GM10248 (cell line): ENCODE results near the gene PASD1.

Experiments
- CTCF ChIA-PET: fragments of 300-600 bp; sonication (Branson Sonifier 250); formaldehyde crosslinking; extraction: SDS; loops from one replicate; lab custom pipeline; 2021; ENCODE audit warnings: antibody characterized with exemption; lab: Yijun Ruan, JAX
- POLR2A ChIA-PET: fragments of 350-650 bp; sonication (Branson Sonifier 250); formaldehyde crosslinking; extraction: SDS; loops from one replicate; lab custom pipeline; 2020; ENCODE audit warnings: antibody characterized with exemption; lab: Yijun Ruan, JAX
- DNase-seq: peaks from one replicate; pipeline ENCODE4 v3.0.0; 2012; ENCODE audit errors: extremely low spot score
- CTCF ChIP-seq: IDR thresholded peaks from 2 replicates; pipeline ENCODE4 v1.5.1; 2012; ENCODE audit warnings: mild to moderate bottlenecking, low read depth; ENCODE audit errors: extremely low read depth, missing control alignments, control extremely low read depth

The PASD1 gene

GRCh38 chrX:151712253-151712652, 148.8 kb downstream of the PASD1 start:
- DNase-seq, result no peak
- TF ChIP-seq CTCF, result no peak
- CTCF ChIA-PET, result interaction anchor here (1.0 to 1.6 kb wide), 5 partner anchors 8 to 1114 kb away, joined by 3 to 4 read pairs (median 3); no protein-coding TSS in a partner anchor
- POLR2A ChIA-PET, result no interaction called here

GRCh38 chrX:151713849-151714248, 150.4 kb downstream of the PASD1 start:
- no peak for DNase-seq
- CTCF ChIA-PET, result interaction anchor here (1.0 to 1.2 kb wide), 3 partner anchors 18 to 919 kb away, joined by 3 read pairs; no protein-coding TSS in a partner anchor
- POLR2A ChIA-PET, result no interaction called here
- peak; percentile 26 for TF ChIP-seq CTCF

- TF ChIP-seq CTCF, result no peak
- no peak for DNase-seq
- CTCF ChIA-PET, result interaction anchor here (1.0 to 1.2 kb wide), 3 partner anchors 18 to 918 kb away, joined by 3 read pairs; no protein-coding TSS in a partner anchor
- POLR2A ChIA-PET, result no interaction called here
Observed at GRCh38 chrX:151714362-151714761, 150.9 kb downstream of the PASD1 start.

DNA sequence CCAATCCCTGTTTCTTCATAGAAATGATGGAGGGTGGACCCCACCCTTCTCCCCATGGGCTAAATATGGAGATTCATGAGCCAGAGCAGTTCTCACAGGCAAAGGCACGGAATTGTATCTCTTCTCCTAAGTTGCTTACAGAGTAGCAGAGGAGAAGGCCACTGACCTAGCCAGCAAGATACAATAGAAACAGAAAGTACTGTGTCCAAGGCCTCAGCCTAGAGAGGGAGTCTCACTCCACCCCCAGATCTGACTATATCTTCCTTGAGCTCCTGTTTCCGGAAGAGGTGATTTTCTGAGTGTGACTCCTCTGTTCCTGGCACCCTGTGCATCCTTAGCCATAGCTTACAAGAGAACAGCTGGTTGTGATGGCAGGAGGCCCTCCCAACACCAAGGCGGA, 152.3 kb downstream of the PASD1 start, which contains the start of gene FATE1:
Gene FATE1 (plus strand): TSS at position 284 of the 400 bp plus-strand sequence. CDS start 85 bp downstream, at position 369.
- CTCF ChIA-PET, result no interaction called here
- no peak for TF ChIP-seq CTCF
- POLR2A ChIA-PET, result no interaction called here
- no peak for DNase-seq

GRCh38 chrX:151722241-151722846, 158.9 kb downstream of the PASD1 start:
- ChIA-PET POLR2A (no interaction called here), CTCF (no interaction called here)
- no peak for TF ChIP-seq CTCF
- peak; percentile 30 for DNase-seq

DNA sequence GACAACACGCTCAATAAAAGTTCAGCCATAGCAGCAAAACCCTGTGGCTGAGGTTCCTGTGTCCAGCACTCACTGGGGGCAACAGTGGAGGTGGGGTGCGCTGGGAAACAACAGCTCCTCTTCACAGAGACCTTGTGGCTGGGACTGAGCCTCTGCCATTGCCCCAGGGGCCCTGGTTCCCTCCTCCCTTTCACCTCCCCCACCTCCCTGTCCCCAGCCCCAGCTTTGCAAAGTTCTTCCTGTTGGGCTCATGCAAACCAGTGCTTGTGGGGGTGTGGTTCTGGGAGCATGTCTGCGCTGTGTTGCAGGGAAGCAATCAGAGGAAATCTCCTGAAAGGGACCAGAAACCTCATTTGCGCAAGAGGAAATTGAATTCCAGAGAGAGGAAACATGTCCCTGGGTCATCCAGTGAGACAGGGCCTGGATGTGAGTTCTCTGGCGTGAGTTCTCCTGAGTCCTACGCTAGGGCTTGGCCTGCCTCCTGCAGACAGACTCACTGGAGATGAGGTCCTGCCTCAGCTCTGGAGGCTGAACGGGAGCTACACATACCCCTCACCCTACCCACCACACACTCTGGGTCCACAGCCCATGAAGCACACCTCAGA, 159.8 kb downstream of the PASD1 start:
- CTCF ChIA-PET, result no interaction called here
- POLR2A ChIA-PET, result no interaction called here

More for the DNA sequence above, 159.8 kb downstream of the PASD1 start:
- DNase-seq, result no peak
- no peak for TF ChIP-seq CTCF
